Hematopoietic multipotent progenitor cell treated with erythropoietin and hydrocortisone succinate and interleukin-3 and kit ligand, for 15 days (in vitro differentiated cells): ENCODE data around the gene RNU4-1.
"Not testable (repeated sequence)": the region's sequence is repeated elsewhere in the genome, so short reads cannot be mapped to it uniquely, and the experiment has no call there.

Experiments used
- DNase-seq: peaks from one replicate; pipeline ENCODE4 v3.0.0-alpha.2; 2015; ENCODE audit warnings: low spot score

Gene RNU4-1

DNA sequence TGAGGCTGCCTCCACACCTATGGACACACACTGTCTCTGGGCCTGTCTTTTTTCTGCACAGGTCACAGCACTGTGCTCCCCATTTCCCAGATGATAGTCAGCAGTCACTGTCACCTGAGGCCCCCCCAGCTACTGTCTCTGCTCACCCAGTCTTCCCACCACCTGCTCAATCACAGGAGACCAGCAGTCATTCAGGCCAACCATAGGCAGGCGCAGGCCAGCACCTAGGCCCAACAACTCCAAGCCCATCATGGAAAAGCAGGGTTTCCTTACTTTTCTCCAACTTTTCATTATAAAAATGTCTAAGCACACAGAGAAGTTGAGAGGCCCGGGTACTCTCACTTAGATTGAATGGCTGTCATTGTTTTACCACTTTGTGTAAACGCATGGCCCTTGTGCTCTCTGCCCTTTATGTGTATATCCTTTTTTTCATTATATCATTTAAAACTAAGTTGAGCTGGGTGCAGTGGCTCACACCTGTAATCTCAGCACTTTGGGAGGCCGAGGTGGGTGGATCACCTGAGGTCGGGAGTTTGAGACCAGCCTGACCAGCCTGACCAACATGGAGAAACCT, 34.6 kb downstream of the RNU4-1 start:
- DNase-seq = no peak

DNA sequence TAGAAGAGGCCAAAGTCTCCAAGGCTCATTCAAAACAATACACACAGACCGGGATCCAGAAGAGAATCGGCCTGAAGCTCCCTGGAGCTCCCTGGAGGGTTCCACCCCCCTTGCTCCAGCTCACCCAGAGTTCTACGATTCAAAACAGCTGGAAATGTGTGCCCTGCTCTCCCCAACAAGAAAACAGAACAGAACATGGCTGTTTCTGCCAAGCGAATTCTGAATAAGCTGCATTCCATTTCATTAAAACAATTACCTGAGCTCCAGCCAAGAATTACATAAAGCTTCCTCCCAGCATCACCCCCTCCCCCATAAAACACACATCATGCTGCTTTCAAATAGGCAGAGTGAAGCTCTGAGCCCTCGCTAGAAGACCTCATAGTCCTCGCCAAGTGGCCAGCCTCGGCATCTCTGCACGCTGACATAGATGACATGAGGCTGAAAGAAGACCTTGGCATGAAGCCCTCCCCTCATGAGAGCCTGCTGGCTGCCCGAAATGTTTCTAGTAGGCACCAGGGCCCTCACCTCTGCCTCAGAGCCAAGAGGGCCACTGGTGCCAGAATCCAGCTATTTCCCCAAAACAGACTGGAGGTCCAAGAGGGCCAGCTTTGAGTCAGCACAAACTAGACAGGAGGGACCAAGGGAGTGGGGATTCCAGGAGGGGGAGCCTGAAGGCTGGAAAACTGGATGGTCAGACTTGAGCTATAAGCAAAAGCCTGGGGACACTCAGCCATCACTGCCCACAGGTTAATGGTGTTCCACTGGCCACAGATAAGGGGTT, 35.8 kb downstream of the RNU4-1 start:
- DNase-seq = no peak

DNA sequence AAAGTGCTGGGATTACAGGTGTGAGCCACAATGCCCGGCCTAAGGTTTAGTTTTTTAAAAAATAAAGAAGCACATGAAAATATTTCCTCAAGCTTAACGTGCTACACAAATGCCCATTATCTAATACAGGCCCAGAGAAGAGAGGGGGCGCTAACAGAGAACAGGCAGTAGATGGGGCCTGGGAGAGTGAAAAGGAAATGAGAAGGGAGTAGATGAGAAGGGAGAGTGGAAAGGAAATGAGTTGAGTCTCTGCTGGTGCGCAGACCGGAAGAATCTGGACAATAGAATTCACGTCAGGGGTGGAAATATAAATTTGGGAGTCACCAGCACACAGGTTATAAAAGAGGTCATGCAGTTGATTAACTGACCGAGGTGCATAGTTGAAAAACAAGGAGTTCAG, 38.2 kb downstream of the RNU4-1 start:
- DNase-seq = no peak

DNA sequence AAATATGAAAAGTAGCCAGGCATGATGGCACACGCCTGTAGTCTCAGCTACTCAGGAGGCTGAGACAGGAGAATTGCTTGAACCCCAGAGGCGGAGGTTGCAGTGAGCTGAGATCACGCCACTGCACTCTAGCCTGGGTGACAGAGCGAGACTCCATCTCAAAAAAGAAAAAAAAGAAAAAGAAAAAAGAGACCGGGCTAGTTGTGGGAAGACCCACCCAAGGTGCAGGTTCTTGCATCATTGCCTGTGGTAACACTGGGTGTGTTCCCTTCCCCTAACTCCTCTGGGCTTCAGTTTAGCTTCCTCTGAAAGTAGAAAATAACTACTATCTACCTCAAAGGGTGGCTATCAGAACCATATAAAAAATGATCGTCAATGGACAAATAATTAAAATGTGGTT, 39.7 kb downstream of the RNU4-1 start:
- not testable (repeated sequence) for DNase-seq

DNA sequence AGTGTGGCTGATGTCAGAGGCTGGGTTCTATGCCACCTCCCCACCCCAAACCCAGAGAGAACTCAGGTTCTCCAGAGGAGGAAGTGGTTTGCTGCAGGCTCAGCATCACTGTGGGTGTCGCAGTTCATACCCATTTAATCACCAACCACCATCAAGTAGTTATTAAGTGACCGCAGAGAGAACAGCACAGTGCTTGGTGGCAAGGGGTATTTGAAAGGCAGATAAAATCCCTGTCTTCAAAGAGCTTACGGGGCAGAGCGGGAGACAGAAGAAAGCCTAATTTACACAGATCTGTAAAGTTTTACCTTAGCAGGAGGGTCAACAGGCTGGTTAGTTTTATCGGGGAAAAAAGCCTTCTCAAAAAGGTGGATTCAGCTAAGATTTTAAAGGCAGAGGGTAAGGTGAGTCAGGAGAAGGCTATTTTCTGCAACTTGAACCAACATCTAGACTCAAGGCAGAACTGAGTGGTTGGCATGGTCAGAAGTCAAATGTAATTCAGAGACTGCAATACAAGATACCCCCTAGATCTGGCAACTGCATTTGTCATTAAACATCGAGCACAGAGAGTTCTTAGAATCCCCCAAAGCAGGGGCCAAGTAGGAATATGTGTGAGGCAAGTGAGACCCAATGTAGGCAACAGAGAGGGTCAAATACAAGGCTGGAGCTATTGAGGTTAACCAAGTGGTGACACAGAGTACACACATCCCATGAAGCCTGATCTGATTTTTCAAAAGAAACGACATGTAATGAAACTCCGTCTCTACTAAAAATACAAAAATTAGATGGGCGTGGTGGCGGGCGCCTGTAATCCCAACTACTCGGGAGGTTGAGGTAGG, 40.7 kb downstream of the RNU4-1 start:
- DNase-seq = no peak

DNA sequence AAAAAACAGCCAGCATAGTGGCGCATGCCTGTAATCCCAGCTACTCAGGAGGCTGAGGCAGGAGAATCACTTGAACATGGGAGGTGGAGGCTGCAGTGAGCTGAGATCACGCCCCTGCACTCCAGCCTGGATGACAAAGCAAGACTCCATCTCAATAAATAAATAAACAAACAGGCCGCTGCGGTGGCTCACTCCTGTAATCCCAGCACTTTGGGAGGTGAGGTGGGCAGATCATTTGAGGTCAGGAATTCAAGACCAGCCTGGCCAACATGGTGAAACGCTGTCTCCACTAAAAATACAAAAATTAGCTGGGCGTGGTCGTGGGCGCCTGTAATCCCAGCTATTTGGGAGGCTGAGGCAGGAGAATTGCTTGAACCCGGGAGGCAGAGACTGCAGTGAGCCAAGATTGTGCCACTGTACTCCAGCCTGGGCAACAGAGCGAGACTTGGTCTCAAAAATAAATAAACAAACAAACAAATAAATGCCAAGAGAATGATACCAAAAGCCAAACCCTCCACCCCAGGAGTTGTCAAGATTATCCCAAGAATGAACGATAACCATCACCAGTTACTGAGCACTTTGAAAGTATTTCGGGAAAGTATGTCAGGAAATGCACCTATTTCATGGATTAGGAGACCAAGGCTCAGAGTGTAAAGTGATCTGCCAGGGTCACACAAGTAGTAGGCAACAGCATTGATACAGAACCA, 41.5 kb downstream of the RNU4-1 start:
- not testable (repeated sequence) for DNase-seq

DNA sequence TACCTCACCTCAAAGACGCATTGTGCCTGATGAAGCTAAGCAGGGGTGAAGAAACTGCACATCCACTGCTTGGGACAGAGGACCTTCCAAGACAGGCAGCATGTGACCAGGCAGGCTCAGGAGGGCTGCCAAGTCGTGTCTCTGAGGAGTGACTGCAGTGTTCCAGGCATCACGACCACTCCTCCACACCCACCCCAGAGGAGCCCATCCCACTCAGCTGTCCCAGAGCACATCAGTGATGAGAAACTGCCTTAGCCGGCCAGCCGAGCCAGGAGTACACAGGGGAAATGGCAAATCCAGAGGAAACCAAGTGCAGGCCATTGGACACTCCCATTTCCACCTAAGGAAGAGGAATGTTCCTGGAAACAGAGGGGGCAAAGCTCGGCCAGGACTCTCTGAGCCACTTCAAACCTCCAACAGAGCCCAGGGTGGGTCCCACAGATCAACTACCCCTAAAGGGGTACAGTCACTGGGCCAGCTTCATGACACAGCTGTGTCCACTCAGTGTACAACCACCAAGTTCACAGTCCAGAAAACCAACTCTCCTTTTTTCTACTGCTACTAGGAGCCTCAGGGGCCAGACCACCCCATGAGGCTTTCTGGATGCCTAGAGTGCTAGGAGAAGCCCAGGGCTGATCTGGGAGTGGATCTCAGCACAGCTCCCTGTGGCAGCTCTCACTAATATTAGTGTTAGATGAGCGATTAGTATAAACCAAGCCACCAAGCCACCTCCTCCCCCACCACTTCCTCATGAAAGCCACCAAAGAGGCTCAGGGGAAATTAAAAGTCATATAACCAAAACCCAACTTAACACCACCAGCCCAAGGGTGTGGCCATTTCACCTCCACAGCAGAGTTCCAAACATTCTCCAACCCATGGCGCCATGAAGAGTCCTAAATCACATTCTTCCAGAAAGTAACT, 42.9 kb downstream of the RNU4-1 start:
- no peak for DNase-seq

DNA sequence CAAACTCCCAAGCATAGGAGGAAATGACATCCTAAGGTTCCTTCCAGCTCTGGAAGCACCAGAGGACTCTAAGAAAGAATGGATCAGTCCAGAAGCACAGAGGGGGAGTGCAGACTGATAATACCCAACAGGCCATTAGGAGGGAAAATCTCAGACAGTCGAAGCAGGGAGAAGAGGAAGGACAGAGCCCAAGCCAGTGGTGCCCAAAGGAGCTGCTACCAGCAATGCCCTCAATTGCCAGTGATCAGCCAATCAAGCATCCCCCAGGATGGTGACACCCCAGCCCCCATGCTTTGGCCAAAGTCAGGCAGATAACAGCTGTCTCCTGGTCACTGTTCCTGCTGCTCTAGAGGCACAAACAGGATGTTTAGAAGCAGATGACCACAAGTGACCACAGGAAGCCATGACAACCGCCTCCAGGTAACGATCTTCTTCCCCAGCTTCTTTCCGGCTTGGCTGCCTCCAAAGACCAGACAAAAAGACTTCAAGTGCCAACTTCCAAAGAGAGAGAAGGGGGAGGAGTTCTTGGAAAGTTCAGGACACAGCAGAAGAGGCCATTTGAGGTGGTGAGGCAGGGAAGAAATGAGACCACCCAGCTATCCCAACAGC, 43.7 kb downstream of the RNU4-1 start:
- no peak for DNase-seq

DNA sequence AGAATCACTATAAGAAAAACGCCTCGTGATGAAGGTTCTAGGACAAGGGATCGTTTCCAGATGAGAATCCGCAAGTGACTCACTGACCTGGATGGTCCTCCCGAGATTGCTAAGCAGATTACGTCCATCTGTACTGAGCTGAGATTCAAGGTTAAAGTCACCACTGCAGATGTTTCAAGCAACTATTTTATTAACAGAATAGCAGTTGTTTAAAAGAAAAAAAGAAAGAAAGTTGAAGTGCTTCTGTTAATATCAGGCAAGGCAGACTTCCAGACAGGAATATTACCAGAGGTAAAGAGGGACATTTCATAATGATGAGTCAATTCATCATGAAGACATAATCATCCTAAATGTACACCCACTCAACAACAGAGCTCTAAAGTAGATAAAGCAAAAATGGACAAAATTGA, 45.4 kb downstream of the RNU4-1 start:
- no peak for DNase-seq

DNA sequence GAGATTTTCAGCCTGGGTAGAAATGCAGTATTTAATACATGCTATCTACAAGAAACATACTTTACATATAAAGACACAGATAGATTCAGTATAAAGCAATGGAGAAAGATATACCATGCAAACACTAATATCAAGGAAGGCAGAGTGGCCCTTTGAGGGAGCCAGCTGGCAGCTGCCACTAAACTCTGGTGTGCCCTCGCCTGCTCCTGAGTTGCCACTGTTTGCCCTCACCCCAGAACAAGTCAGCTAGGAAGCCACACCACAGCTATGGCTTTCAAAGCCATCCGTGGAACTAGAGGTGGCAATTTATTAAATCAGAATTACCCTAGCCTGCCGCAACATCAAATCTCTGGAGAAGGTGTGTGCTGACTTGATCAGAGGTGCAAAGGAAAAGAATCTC, 45.9 kb downstream of the RNU4-1 start:
- no peak for DNase-seq

DNA sequence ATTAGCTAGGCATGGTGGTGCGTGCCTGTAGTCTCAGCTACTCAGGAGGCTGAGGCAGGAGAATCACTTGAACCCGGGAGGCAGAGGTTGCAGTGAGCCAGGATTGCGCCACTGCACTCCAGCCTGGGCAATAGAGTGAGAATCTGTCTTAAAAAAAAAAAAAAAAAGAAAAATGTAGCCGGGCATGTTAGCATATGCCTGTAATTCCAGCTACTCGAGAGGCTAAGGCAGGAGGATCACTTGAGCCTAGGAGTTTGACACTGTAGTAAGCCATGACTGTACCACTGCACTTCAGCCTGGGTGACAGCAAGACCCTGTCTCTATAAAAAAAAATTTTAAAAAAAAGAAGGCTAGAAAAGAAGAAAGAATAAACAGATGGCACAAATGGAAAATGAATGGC, 46.3 kb downstream of the RNU4-1 start:
- not testable (repeated sequence) for DNase-seq
